Measurements from ENCODE around the gene ANKRD18B.

GRCh38 chr9:33611358-33611757, 87.3 kb downstream of the ANKRD18B start:
- TF ChIP-seq POLR2AphosphoS5 (IDR thresholded peaks at IDR 0.05; ENCODE audit: control insufficient read depth, insufficient read depth, low read depth, low read length) (no peak), POLR2A (conservative IDR thresholded peaks at IDR 0.05) (no peak)
